Right ventricle myocardium superior (tissue), 1 donor: ENCODE results near the gene RCAN2. TPM values are rescaled to one million over a fixed set of nuclear protein-coding genes. Genes with fewer than 3 reads are reported as not detected.
A peak's percentile ranks its signal among the peaks of the same experiment; 100 is the strongest.

Experiments
- ATAC-seq: fragments of 200-7000 bp; cut with Tn5 transposase; one replicate; pipeline ENCODE4 v1.9.1; 2020; ENCODE audit warnings: mild to moderate bottlenecking; ENCODE audit not compliant: poor library complexity
- DNase-seq: peaks from one replicate; pipeline ENCODE4 v3.0.0-alpha.2; 2020
- intact Hi-C: fragments of 100-400 bp; cut with DNase I; formaldehyde crosslinking; loops from one replicate; pipeline ENCODE4 v1.11.2; 2022
- total RNA-seq: library from RNA; stranded (reverse); fragmentation: NEBNext Ultra II Directional; extraction: Animal tissue kit (Norgen Biotek cat#: 25700); gene quantifications from one replicate; pipeline ENCODE4 v1.2.1, GENCODE V29; 2021
- donor health status: DM: no; HTN: yes; CAD: no; lungs with severe emphysema.

RCAN2 gene
- total RNA-seq, 1 donor from 2014 or later = 258 TPM

DNA sequence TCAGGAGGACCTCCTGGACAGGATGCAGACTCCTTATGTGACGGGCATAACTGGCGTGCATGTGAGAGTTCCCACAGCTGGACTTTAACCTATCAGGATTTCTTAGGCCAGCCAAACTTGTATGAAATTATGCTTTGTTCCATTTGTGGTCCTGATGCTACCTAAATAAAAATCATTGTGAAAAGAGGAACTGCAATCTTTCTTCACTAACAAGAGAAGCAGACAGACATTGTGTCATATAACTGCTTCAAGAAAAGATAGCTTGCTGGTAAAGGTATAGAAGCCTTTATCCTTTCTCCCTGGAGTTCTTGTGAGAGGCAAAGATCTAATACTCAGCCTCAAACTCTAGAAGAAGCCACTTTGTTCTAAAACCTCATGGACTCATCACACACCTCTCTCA is 233.0 kb downstream of the RCAN2 start:
- ATAC-seq (no peak), DNase-seq (no peak)
- intact Hi-C loops = no loop called here

DNA sequence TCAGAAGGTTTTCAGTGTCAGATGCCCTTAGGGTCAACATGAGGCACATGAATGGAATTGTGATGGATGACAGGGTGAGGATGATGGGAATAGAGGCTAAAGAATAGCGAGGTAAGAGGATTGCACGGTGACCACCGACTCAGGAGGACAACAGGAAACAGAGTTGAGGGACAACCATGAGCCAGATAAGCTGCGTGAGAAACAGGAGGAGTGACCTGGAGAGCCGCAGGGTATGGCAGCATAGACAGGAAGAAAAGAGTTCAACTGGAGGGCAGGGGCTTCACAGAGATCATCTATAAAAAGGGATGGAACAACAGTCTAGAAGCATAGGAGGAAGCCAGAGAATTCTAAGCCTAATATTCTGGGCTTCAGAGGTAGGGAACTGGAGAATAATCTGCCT is 235.7 kb downstream of the RCAN2 start:
- intact Hi-C loops = no loop called here
- DNase-seq (no peak), ATAC-seq (no peak)

DNA sequence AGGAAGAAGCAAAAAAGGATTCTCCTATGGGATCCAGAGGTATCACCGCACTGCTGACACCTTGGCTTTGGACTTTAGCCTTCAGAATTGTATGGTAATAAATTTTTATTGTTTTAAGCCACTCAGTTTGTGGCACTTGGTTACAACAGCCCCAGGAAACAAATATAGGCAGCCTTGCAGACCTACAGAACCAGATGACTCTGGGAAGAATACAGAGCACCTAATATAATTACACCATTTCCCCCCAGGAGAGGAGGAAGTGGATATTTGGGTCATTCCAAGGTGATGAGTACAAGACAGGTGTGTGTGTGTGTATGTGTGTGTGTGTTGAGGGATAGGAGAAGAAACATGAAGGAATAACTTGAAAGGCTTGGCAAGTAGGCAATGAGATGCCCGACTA is 236.3 kb downstream of the RCAN2 start:
- ATAC-seq (no peak), DNase-seq (no peak)

DNA sequence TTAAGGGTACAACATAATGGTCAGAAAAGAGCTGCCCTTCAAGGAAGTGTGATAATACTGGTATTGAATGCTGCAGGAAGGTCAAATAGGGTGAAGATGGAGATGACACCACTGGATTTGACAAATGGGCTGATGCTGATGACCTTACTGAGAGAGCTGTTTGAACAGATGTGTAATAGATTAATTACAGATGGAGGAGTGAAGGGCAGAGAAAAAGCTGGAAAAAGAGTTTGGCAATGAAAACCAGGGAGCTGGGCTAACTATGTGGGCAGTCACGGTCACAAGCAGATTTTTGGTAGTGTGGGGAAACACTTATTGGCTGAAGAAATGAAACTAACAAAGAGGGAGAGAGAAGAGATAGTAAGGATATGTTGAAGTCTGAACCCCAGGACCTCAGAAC is 236.9 kb downstream of the RCAN2 start:
- intact Hi-C loops = no loop called here
- DNase-seq = no peak
- no peak for ATAC-seq

More for the DNA sequence above, 236.3 kb downstream of the RCAN2 start:
- intact Hi-C loops = no loop called here

DNA sequence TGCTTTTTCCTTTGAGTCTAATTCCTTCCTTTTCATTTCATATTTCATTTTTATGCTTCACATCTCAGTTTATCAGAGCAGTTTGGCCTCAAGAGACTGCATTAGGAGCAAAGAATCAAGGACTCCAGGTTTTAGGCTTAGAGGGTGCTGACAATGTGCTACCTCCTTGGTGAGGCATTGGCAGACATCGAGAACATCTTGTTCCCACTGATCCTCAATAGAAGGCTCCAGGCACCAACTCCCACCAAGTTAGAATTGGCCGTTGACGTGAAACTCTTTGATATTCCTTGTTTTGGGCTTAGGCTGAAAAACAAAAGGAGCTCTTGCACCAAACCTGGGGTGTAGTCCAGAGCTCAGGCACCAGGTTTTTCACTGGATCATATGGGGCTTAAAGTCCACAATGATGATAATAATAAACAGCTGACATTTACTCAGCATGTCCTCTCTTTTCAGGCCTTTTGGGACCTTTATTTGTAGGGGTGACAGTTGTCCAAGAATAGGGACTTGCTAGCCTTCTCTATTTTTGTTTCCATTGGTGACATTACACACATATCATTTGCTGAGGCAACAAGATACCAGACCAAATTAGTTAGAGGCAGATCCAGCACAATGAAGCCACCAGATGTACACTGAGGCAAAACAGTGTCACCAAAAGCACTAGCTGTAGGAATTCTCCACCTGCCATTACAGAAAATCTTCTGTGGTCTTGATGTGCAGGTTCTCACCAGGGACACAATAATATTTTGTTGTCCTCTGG is 239.5 kb downstream of the RCAN2 start:
- no peak for DNase-seq
- intact Hi-C loops = no loop called here
- peak; percentile 47 for ATAC-seq

DNA sequence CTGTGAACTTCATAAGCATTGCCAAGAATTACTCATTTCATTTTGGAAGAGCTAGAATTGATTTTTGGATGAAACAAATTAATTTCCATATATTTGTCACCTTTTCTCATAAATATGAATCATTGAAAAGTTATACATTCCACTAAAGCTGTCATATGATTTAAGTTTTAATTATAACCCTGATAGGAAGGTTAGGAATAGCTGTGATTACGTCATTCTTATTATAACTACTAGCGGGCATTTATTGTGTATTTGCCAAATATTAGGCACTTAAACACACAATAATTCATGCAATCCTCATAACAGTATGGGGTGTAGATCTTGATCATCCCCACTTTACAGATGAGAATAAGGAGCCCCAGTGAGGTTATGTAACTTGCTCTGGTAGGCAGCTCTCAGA is 243.1 kb downstream of the RCAN2 start:
- ATAC-seq (no peak), DNase-seq (no peak)
- intact Hi-C loops = no loop called here

DNA sequence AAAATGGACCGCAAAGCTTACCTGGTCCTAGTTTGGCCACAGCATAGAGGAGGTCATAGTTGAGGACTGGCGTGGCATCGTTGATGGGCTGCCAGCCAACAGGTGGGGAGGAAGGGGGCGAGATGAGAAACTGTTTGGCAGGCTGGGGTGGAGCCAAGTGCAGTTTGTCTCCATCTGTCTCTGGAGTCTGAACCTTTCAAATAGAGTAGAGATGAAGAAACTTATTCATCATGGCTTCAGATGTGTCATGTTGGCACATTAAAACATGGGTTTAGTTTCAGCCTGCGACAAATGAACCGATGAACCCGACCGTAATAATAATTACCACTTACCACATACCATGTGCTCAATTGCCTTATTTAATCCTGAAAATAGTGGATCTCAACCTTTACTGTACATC is 244.5 kb downstream of the RCAN2 start:
- DNase-seq (no peak), ATAC-seq (no peak)
- intact Hi-C loops = no loop called here

DNA sequence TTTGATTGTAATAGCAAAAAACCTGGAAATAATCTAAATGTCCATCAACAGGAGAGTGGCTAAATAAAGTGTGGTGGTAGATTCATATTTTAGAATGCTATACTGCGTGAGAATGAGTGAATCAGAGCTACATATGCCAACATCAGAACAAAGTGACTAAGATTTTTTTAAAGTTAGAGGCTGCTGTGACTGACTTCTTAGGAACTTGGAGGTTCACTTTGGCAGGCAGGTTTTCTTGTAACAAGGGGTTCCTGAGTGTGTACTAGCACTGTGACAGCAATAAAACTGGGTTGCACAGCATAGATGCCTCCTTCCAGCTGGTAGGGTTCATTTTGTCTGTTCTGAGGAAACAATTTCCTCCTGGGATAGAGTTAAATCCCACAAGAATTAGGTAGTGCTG is 245.2 kb downstream of the RCAN2 start:
- intact Hi-C loops = no loop called here
- no peak for ATAC-seq

DNA sequence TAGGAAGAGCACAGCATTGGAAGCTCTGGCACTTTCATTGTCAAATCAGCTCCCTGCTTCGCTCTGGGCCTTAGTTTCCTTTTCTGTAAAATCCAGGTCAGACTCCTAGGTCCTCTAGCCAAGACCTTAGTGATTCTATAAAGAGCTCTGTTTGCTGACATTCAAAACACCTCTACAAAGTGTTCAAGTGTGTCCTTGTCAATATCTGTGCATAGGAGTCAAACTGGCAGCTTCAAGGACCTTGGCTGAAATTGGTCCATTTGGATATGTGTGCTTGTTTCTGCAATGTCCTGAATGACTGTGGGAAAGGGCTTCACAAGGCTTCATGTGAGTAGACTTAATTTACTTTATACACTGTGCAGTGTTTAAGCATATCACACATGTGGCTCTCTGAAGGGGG is 246.6 kb downstream of the RCAN2 start:
- intact Hi-C loops = no loop called here
- peak; percentile 81 for ATAC-seq
- no peak for DNase-seq

More for the DNA sequence above, 245.2 kb downstream of the RCAN2 start:
- DNase-seq = no peak

DNA sequence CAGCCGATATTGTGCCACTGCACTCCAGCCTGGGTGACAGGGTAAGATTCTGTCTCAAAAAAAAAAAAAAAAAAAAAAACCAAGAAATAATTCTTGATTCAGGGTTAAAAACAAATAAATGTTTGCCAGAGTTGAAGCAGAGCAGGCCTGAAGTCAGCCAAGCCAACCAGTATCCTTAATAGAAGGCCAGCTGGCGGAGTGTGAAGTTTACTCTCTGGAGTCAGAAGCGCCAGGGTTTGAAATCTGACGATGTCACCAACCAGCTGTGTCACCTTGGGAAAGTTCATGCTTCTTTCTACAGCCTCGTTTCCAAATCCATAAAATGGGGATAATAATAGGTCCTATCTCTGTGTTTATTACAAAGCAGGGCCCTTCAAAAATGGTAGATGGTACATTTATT is 247.5 kb downstream of the RCAN2 start:
- no peak for DNase-seq
- intact Hi-C loops = no loop called here
- peak; percentile 79 for ATAC-seq

DNA sequence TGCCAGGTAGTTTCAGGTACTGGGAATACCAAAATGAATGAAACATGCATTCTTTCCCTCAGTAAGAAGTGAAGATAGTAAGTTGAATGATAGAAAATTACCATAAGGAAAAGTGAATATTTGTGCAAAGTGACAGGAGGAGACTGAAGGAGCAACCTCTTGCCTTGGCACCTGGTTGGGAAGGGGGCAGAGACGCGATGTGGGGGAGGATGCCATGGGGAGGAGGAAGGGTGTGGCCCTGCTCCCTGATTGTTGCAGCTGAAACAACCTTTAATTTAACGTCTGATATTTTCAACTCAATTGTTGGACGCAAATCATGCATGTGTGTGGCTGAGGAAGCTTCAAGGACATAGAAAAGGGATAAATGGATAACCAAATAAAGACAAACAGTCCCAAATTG is 248.3 kb downstream of the RCAN2 start:
- ATAC-seq (no peak), DNase-seq (no peak)
- intact Hi-C loops = no loop called here

DNA sequence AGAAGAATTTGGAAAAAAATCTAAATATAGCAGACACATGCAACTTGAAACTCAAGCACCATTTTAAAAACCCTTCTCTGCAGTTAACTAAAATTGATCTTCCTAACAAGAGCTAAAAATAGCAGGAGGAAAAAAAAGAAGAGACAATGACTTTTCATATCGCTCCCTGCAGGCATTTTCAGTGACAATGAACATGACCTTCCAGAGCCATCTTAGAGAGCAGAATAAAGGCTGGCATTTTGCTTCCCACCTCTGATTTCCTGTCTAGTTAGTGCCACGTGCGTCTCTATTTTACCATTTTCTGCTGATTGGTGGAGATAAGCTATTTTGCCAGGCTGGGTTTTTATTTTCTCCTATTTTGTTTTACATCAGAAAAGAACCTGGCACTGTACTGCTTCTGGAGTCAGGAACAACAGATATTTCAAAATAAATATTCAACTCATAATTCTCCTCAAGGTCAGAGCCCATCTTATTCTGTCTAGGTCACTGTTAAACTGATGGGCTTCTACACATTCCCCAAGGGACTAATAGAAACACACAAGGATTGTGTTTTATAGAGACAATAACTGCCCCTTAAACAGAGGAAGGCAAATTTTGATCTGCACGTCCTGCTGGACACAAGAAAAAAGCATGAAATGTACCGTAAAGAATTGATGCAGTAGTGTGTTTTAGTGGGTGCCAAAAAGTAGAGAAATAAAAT is 250.2 kb downstream of the RCAN2 start:
- no peak for ATAC-seq
- intact Hi-C loops = no loop called here
- DNase-seq = no peak

DNA sequence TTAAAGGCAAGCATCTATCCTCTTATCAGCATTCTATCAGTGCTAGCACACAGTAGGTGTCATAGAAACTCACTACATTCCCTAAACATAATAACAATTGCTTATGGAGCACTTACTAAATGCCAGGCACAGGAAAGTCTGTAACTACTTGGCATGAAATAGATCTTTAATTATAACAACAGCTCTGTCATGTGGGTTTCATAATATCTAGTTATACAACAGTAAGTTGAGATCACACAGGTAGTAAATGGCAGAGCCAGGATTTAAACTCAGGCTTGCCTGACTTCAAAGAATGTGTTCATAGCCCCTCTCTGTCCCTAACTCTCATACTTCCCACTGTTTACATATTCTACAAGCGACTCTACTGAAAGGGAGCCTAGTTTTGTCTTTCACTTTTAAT is 254.5 kb downstream of the RCAN2 start:
- no peak for DNase-seq
- peak; percentile 48 for ATAC-seq
- intact Hi-C loops = loop anchor here (5.0 kb wide), 1 partner anchor 166 kb away; no protein-coding TSS in a partner anchor

DNA sequence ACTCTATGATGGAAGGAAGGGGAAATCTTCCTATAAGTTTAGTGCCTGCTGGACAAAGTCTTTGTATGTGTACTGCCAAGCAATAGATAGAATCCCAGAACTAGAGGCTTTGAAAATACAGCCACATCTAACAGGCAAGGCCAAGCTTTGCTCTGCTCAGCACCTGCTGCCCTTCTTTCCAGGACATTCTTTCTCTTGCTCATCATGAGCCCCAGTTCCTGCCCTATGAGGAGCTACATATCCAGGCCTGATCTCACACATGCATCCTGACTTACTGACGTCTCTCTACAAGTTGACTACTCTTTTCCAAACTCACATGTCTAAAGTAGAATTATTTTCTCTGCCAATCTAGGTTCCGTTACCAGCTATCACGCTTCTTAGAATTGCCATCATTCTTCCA is 256.0 kb downstream of the RCAN2 start:
- DNase-seq = no peak
- ATAC-seq = no peak
- intact Hi-C loops = loop anchor here (5.0 kb wide), 1 partner anchor 167 kb away; no protein-coding TSS in a partner anchor

DNA sequence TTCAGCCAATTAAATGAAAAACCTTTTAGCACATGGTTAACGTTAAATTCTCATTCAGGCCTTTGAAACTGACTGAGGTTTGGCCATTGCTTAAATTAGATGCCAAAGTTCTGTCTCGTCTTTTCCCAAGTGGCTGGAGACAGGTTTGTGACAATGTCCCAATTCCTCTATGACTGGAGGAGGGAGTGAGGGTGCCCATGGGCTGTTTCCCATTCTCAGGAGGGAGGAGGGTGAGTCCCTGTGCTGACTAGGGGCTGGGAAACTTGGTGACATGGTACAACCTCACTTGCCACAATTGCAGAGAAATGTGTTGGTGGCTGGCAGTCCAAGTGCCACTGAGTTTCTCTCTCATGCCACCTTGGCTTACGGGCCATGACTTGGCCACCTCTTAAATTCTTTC is 256.5 kb downstream of the RCAN2 start:
- intact Hi-C loops = loop anchor here (5.0 kb wide), 1 partner anchor 168 kb away; no protein-coding TSS in a partner anchor
- DNase-seq (no peak), ATAC-seq (peak; percentile 44)

DNA sequence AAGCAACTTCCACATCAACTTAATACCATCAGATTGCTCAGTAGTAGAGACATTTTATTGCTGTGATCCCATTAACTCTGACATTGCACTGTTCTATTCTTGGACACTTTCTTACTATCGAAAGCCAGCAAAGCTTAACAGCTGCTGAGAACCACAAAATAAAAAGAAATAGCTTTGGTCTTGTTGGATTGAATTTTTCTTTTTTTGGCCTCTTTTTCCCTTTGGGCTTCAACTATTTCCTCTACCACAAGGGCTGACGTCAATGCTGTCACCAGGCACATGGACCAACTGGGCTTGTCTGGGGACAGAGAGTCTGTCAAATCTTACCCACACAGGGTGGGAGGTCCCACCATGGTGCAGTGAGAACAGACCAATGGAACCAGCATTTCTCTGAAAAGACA is 257.1 kb downstream of the RCAN2 start:
- ATAC-seq (peak; percentile 65), DNase-seq (peak; percentile 57)
- intact Hi-C loops = no loop called here

DNA sequence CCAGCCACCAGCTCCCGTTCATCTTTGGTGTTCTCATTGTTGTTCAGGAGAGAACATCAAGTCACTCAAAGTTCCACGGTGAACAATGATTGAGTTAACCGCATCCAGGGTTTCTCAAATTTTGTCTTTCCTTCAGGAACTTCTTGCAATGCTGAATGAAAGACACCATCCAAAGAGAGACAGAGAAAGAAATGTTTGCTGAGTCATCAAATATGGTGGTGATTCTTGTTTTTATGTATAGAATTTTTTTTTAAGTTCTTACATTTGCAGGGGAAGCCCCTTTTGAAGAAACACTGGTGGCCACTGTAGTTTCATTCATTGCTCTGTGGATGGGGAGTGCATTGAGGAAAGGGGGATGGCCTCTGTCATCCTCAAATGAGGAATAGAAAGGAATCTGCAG is 258.1 kb downstream of the RCAN2 start:
- ATAC-seq = no peak
- no peak for DNase-seq
- intact Hi-C loops = no loop called here

DNA sequence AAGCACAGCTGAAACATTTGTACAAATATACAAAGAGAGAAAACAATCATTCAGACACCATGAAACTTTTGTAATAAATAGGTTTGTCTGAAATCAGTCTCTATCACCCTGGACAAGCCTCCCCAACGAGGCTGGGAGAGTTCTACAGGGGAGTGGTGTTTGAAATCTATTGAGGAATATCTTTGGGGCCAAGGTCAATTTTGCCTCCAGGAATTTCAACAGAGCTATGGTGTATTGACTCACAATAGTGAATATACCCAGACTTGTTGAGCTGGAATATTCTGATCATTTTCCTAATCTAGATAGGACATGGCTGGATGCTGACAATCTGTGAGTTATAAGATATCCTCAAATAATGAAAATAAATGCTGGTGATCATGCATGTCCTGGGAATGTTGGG is 269.0 kb downstream of the RCAN2 start:
- no peak for DNase-seq
- ATAC-seq = no peak
- intact Hi-C loops = loop anchor here (2.0 to 10.0 kb wide), 2 partner anchors 189 to 403 kb away; no protein-coding TSS in a partner anchor

DNA sequence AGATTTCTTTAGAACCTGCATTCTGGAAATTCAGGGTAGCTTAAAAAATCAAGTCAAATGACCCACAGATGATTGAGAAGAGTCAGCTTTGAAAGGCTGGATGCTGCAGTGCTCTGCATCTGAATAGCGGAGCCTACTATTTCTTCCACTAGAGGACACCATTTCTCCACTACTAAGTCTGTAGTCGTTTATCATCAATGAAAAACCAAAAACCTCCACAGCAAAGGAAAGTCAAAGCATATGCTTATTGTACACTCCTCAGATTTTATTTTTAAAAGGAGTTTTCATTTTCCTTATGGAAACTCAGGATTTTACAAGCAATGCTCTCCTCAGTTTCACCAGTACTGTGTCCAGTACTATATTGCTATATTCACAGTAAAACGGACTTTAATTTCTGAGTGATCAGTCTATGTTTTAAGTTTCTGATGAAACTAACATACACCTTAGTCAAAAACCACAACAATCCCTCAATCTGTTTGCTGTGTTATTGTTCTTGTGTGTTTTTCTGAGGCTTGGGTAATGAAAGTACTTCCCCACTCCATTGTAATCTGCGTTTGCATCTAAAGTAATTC is 269.9 kb downstream of the RCAN2 start:
- ATAC-seq = peak; percentile 65
- DNase-seq = no peak
- intact Hi-C loops = loop anchor here (10.0 kb wide), 1 partner anchor 403 kb away; no protein-coding TSS in a partner anchor
